HG03108 (cell line): Measurements from ENCODE around the gene ZNF444.

ENCODE experiments used
- ATAC-seq: cut with Tn5 transposase; IDR thresholded peaks from one replicate; pipeline ENCODE4 v1.9.1; 2021; ENCODE audit warnings: moderate library complexity; ENCODE audit not compliant: unreplicated experiment

Gene ZNF444

DNA sequence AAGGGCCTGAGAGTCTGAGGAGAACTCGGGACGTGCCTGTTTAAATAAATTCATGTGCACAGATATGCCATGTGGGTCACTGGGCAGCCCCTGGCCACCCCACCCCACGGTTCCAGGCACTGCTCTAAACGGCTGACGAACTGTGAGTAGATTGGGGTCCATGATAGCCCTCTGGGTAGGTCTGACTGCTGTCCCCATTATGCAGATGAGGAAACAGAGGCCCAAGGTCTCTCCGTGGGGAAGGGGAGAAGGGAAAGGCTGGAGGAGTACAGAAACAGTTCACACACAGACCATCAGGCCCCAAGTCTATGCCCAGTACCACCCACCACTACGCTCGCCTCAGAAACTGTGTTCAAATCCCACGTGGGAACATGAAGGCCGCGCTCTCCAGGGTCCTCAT, 34.1 kb upstream of the ZNF444 start:
- no peak for ATAC-seq

DNA sequence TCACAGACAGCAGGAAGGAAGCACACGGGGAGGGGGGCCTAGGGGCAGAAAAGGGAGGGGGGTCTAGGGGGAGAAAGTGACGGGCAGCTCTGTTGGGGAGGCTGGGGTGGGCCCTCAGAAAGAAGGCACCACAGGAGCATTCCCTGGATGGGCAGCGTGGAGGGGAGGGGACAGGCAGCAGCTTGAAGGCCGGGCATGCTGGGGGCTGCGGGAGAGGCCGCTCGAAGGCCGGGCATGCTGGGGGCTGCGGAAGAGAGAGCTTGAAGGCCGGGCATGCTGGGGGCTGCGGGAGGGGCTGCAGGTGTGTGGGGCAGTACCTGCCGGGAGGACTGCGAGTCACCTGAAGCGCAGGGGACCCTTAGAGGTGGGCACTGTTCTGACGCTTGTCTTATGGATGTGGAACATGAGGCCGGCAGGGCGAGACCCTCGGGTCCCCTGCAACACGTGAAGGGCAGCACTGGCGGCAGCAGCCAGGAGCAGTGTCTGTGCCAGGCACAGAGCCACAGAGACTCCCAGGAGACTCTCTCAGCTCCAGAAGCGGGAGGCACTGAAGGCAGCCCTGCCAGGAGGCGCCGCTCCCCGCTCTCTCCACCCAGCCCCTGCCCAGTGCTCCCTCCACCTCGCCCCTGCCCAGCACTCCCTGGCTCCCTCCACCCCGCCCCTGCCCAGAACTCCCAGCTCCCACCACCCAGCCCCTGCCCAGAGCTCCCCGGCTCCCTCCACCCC, 33.3 kb upstream of the ZNF444 start:
- ATAC-seq = no peak

DNA sequence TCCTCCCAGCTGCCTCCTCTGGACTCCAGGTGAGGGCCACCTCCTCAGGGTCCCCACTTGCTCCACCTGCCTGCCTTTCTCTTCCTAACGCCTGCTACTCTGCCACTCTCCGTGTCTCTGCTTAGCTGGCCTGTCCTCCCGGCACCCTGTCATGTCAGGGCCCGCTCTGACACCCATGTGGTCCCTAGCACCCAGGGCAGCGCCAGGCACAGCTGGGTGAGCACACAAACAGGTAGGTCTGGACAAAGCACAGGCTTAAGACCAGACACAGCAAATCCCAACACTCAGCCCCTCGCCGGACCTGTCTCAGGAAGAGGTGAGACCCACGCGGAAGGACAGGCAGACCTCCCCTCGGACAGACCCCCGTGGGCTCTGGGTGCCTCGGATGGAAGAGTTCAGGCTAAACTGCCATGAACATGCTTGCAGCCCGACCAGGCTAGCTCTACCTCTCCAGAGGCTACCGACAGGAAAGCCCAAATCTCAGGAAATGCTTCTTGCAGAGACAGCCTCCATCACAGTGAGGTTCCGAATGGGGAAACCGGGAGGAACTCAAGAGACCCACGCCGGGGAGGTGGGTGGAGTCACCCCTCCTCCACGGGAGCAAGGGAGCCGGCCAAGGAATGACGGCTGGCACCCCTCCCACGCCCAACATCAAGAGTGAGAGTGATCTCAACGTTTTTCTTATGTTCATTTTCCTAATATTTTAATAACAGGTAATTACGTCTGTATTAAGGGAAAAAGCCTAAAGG, 32.5 kb upstream of the ZNF444 start:
- no peak for ATAC-seq

GRCh38 chr19:56109226-56109625, 31.9 kb upstream of the ZNF444 start:
- ATAC-seq = no peak

DNA sequence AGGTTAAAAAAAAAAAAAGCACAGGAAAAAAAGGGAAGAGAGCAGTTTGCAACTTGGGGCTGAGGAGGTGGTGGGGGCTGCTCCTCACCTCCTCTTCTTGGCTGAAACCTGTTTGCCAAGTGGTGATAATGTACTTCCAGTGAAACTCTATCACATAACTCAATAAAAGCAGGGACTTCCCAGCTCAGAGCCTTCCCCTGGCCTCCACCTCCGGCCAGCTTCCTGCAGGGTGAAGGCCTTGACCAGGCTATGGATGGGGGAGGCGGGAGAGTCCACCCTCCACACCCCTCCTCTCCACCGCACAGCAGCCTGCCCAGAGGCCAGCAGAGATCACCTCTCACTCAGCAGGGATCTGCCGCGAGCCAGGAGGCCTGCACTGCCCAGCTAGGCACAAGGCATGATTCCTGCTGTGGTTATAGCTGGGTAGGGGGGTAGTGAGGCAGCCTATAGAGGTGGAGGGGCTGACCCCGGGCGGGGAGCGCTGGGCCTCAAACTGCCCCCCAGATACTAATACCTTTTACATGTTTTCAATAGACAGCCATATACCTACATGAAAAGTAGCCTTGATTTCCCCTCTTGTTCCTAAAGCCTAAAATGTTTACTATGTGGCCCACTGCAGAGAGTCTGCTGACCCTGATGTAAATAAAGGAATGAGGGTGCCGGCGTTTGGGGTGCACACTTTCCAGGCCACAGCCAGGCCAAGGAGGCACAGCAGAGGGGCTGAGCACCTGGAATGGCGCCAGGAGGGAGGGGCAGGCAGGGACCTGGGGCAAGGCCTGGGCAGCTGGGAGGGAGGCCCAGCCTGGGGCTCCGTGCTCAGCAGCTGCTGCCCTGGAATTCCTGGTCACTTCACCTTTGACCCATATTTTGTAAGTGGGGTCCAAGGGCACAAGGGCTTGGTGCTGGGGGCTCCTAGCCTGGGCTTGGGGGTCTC, 30.3 kb upstream of the ZNF444 start:
- no peak for ATAC-seq

GRCh38 chr19:56111601-56112312, 29.3 kb upstream of the ZNF444 start:
- peak; percentile 76 for ATAC-seq

DNA sequence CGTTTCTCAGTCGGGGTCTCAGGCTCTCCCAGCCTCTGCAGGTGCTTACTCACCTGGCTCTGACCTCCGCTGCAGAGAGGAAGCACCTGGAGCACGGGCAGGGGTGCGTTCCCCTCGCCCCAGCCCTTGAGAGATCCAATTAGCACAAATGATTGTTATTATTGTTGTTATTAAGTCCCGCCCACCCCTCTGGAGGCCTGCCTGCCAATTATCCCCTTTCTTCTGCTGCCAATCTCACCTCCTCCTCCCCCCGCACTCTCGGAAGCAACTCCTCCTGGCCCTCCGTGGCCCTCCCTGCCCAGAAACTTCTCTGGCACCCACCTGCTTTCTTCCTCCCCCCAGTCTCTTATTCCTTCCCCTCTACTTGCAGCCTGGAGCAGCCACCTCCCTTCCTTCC, 28.8 kb upstream of the ZNF444 start:
- no peak for ATAC-seq

- no peak for ATAC-seq
Measured at GRCh38 chr19:56113074-56113632, 27.9 kb upstream of the ZNF444 start.

DNA sequence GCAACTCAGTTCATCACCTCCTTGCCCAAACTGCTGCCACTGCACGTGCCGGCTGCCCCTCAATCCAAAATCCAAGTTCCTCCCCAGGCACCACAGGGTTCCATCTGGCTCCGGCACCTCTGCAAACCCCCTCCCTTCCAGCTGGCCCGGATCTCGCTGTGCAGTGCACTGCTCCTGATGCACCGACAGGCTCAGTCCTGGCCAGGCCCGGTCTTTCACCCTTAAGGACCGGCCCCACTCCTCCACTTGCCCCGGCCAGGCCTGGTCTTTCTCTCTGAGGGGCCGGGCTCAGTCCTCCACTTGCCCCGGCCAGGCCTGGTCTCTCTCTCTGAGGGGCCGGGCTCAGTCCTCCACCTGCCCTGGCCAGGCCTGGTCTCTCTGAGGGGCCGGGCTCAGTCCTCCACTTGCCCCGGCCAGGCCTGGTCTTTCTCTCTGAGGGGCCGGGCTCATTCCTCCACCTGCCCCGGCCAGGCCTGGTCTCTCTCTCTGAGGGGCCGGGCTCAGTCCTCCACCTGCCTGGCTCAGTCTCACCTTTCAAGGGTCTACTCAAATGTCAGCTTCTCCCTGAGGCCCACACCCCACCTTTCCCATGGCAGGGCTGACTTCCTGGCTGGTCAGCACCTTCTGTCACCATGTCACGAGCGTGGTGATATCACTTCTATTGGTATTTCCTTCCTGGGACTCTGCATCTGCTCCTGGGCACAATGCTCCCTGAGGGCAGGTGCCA, 26.9 kb upstream of the ZNF444 start:
- no peak for ATAC-seq

DNA sequence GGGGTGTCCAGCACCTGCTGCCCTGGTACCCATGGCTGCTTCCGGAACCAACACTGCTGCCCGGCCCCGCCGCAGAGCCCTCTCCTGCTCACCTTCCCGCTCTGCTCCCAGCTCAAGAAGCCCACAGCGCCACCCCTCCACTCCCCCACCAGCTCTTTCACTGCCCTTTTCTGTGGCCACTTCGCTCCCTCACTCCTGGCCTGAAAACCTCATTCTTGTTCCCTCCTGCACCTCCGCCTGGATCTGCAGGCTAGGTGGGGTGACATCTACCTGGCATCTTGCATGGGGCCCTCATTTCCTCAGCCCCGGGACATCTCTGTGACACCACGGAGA, 26.3 kb upstream of the ZNF444 start:
- ATAC-seq = no peak

GRCh38 chr19:56115490-56115889, 25.6 kb upstream of the ZNF444 start:
- no peak for ATAC-seq

DNA sequence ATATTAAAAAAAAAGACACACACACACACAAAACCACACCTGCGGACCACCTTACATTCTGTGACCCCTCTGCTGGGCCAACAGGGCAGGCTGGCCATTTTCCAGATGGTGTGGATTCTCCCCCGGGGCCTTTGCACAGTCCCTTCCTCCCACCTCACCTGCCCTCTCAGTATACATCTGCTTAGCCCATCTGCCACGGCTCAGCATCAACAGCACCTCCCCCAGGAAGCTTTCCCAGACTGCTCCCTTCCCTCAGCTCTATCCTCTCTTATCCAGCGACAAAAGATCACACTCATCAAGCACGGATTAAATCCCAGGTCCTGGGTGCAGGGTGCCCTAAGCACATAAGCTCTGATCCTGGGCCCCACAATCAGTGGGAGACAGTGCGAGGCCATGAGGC, 24.5 kb upstream of the ZNF444 start:
- no peak for ATAC-seq

DNA sequence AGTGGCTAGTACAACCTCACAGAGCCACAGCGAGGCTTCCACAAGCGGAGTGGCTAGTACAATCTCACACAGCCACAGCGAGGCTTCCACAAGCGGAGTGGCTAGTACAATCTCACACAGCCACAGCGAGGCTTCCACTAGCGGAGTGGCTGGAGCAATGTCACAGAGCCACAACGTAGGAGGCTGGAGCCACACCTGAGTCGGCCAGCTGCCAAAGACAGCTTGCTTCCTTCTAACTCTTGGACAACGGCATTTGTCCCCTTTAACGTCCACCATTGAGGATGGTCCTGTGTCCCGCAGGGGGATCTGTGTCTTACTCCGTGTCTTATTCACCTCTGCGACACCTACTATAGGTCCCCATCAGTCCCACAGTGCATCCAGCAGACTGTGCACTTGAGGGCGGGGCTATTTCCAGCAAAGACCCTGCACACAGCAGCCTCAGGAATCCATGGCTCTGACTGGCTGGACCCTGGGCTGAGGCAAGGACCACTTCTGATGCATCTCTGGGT, 23.7 kb upstream of the ZNF444 start:
- no peak for ATAC-seq

DNA sequence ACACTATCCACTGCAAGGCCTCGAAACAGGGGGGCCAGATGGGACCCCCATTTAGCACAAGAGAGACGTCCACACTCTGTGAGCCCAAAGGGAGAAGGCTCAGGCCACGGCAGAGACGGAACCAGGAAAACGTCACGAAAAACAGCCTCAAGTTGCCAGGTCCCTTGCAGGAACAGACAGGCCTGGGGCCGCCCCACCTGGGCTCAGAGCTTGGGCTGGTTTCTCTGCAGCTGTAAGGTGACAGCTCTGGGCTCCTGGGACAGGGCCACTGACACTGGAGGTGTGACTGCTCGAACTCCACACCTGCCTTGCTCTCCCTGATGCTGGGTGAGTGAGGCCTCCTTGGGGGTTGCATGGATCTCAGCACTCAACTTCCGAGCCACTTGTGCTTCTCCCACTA, 23.2 kb upstream of the ZNF444 start:
- no peak for ATAC-seq

- ATAC-seq = no peak
Measured at GRCh38 chr19:56118666-56119581, 22.2 kb upstream of the ZNF444 start.

GRCh38 chr19:56119582-56119978, 21.5 kb upstream of the ZNF444 start:
- ATAC-seq = no peak

GRCh38 chr19:56120002-56120370, 21.1 kb upstream of the ZNF444 start:
- no peak for ATAC-seq

GRCh38 chr19:56120371-56121179, 20.5 kb upstream of the ZNF444 start:
- peak; percentile 28 for ATAC-seq
